Neuronal stem cell (in vitro differentiated cells): ENCODE data around the gene LCLAT1.
"Not testable (repeated sequence)": the region's sequence is repeated elsewhere in the genome, so short reads cannot be mapped to it uniquely, and the experiment has no call there.

Experiments
- DNase-seq: peaks from one replicate; pipeline ENCODE4 v3.0.0-alpha.2; 2013; ENCODE audit warnings: low spot score
- H2AFZ ChIP-seq: one replicate; pipeline ENCODE4 v1.6.1; 2013; ENCODE audit warnings: mild to moderate bottlenecking, low read length, inconsistent platforms
- H2AK5ac ChIP-seq: 2 replicates; pipeline ENCODE4 v1.6.1; 2013; ENCODE audit warnings: low read depth, mild to moderate bottlenecking, inconsistent platforms, low read length, moderate library complexity, mixed read lengths
- H2BK120ac ChIP-seq: 2 replicates; pipeline ENCODE4 v1.6.1; 2013; ENCODE audit warnings: low read depth, mild to moderate bottlenecking, inconsistent platforms, low read length, moderate library complexity, mixed read lengths
- H2BK12ac ChIP-seq: one replicate; pipeline ENCODE4 v1.6.1; 2013; ENCODE audit warnings: low read length, inconsistent platforms
- H2BK15ac ChIP-seq: 2 replicates; pipeline ENCODE4 v1.6.1; 2013; ENCODE audit warnings: mild to moderate bottlenecking, low read length, inconsistent platforms, mixed read lengths
- H2BK5ac ChIP-seq: one replicate; pipeline ENCODE4 v1.6.1; 2013; ENCODE audit warnings: inconsistent platforms, mild to moderate bottlenecking, low read length, moderate library complexity
- H3K14ac ChIP-seq: one replicate; pipeline ENCODE4 v1.6.1; 2013; ENCODE audit warnings: low read length, inconsistent platforms
- H3K18ac ChIP-seq: 2 replicates; pipeline ENCODE4 v1.6.1; 2013; ENCODE audit warnings: low read length, inconsistent platforms
- H3K23ac ChIP-seq: 2 replicates; pipeline ENCODE4 v1.6.1; 2013; ENCODE audit warnings: low read depth, mild to moderate bottlenecking, mixed read lengths, low read length, inconsistent platforms; ENCODE audit not compliant: poor library complexity
- H3K27ac ChIP-seq: replicated peaks from 3 replicates; pipeline ENCODE4 v1.5.1; 2013; ENCODE audit warnings: low read length, inconsistent platforms
- H3K27me3 ChIP-seq, 3 experiments: 2 replicates each; pipeline ENCODE4 v1.6.1; 2013; ENCODE audit warnings: low read length in 3 of 3, mild to moderate bottlenecking in 2 of 3, inconsistent platforms in 1 of 3, low read depth in 1 of 3, mixed read lengths in 1 of 3, moderate library complexity in 1 of 3; ENCODE audit not compliant: control insufficient read depth in 3 of 3, insufficient read depth in 3 of 3
- H3K36me3 ChIP-seq, 2 donors: replicated peaks in 1 of 2; 2 replicates each; pipeline ENCODE4 v1.6.1; 2013; ENCODE audit warnings: low read length in 2 of 2; ENCODE audit not compliant: control insufficient read depth in 2 of 2, insufficient read depth in 2 of 2
- H3K4ac ChIP-seq: 2 replicates; pipeline ENCODE4 v1.6.1; 2013; ENCODE audit warnings: inconsistent platforms, mild to moderate bottlenecking, low read length, moderate library complexity
- H3K4me1 ChIP-seq, 2 donors: 1 replicate in 1 of 2; 2 replicates in 1 of 2; pipeline ENCODE4 v1.6.1; 2013; ENCODE audit warnings: low read length in 2 of 2, low read depth in 1 of 2; ENCODE audit not compliant: control insufficient read depth in 2 of 2, insufficient read depth in 1 of 2
- H3K4me2 ChIP-seq: one replicate; pipeline ENCODE4 v1.6.1; 2013; ENCODE audit warnings: mild to moderate bottlenecking, low read length, inconsistent platforms; ENCODE audit not compliant: insufficient read depth, poor library complexity, severe bottlenecking
- H3K4me3 ChIP-seq, 2 donors: 2 replicates each; pipeline ENCODE4 v1.5.1; 2013; ENCODE audit warnings: low read length in 2 of 2, mild to moderate bottlenecking in 2 of 2, inconsistent platforms in 1 of 2, moderate library complexity in 1 of 2
- H3K79me1 ChIP-seq: one replicate; pipeline ENCODE4 v1.6.1; 2013; ENCODE audit warnings: low read depth, mild to moderate bottlenecking, inconsistent platforms, low read length, moderate library complexity
- H3K9ac ChIP-seq: one replicate; pipeline ENCODE4 v1.6.1; 2013; ENCODE audit warnings: mild to moderate bottlenecking, low read depth, low read length, inconsistent platforms; ENCODE audit not compliant: poor library complexity
- H3K9me3 ChIP-seq, 2 donors: replicated peaks in 1 of 2; 2 replicates each; pipeline versions ENCODE3 to v1.6.1; 2013; ENCODE audit warnings: low read length in 2 of 2, mild to moderate bottlenecking in 2 of 2, inconsistent platforms in 1 of 2, low read depth in 1 of 2, mixed read lengths in 1 of 2, moderate library complexity in 1 of 2; ENCODE audit not compliant: control insufficient read depth in 2 of 2, insufficient read depth in 1 of 2
- H4K8ac ChIP-seq: one replicate; pipeline ENCODE4 v1.6.1; 2013; ENCODE audit warnings: low read depth, mild to moderate bottlenecking, inconsistent platforms, low read length, moderate library complexity
- H4K91ac ChIP-seq: one replicate; pipeline ENCODE4 v1.6.1; 2013; ENCODE audit warnings: low read length, low read depth, mild to moderate bottlenecking, inconsistent platforms; ENCODE audit not compliant: poor library complexity
- WGBS, 2 donors: extraction: QIAGEN DNeasy Blood & Tissue Kit; methylation state at CpG; one replicate each; pipeline ENCODE4 v1.1.7; 2013; ENCODE audit warnings: missing lambda C conversion rate in 2 of 2, mixed read lengths in 1 of 2; ENCODE audit not compliant: insufficient read length in 2 of 2, insufficient replicate concordance in 1 of 2; ENCODE audit errors: extremely low coverage in 2 of 2; 5-methylcytosine and 5-hydroxymethylcytosine counted together

LCLAT1 gene

GRCh38 chr2:30503695-30504052, 56.6 kb downstream of the LCLAT1 start:
- Histone ChIP-seq H3K4me1 (no peaks in the 10 kb centered on the region), H3K27ac (no peak overlapping the region), H2BK120ac (no peak overlapping the region), H3K14ac (no peak overlapping the region), H3K9ac (no peak overlapping the region), H3K79me1 (peaks cover 2% of the 10 kb centered on the region), H2AK5ac (no peak overlapping the region), H3K4ac (no peak overlapping the region), H3K4me3 (no peak overlapping the region), H3K36me3 (no peaks in the 10 kb centered on the region), H3K4me2 (no peak overlapping the region), H2BK12ac (no peak overlapping the region), H4K8ac (no peak overlapping the region), H4K91ac (no peak overlapping the region), H2BK15ac (no peak overlapping the region), H2BK5ac (no peak overlapping the region), H2AFZ (no peak overlapping the region), H3K18ac (no peak overlapping the region), H3K9me3 (peaks cover 0 to 32% of the 10 kb centered on the region in 2 donors), H3K23ac (no peak overlapping the region), H3K27me3 (no peaks in the 10 kb centered on the region)
- no CpG with 5 or more reads among the region's 3 CpGs for WGBS, 2 donors
- DNase-seq = no peak

- H3K4me1 ChIP-seq = no peaks in the 10 kb centered on the region
- DNase-seq = no peak
- no peak overlapping the region for H2BK15ac ChIP-seq
- no peak overlapping the region for H2AFZ ChIP-seq
- peaks cover 2% of the 10 kb centered on the region for H3K79me1 ChIP-seq
- no peak overlapping the region for H4K8ac ChIP-seq
- H3K18ac ChIP-seq = no peak overlapping the region
- no peak overlapping the region for H2BK120ac ChIP-seq
- no peak overlapping the region for H3K4ac ChIP-seq
- H3K14ac ChIP-seq = no peak overlapping the region
- H3K9me3 ChIP-seq = peaks cover 0 to 25% of the 10 kb centered on the region in 2 donors
- H3K23ac ChIP-seq = no peak overlapping the region
- no peak overlapping the region for H2AK5ac ChIP-seq
- no peak overlapping the region for H2BK12ac ChIP-seq
- no peak overlapping the region for H3K4me3 ChIP-seq
- no CpG with 5 or more reads among the region's 1 CpG for WGBS, 2 donors
- H4K91ac ChIP-seq = no peak overlapping the region
- H3K4me2 ChIP-seq = no peak overlapping the region
- H3K36me3 ChIP-seq = no peaks in the 10 kb centered on the region
- H3K27ac ChIP-seq = no peak overlapping the region
- H2BK5ac ChIP-seq = no peak overlapping the region
- no peaks in the 10 kb centered on the region for H3K27me3 ChIP-seq
- H3K9ac ChIP-seq = no peak overlapping the region
These were observed 57.7 kb downstream of the LCLAT1 start for GRCh38 chr2:30504731-30505130.

- no peak overlapping the region for H4K8ac ChIP-seq
- H2BK12ac ChIP-seq = no peak overlapping the region
- no peak overlapping the region for H3K4me3 ChIP-seq
- DNase-seq = no peak
- H2AFZ ChIP-seq = no peak overlapping the region
- no peaks in the 10 kb centered on the region for H3K4me1 ChIP-seq
- H3K9ac ChIP-seq = no peak overlapping the region
- no peak overlapping the region for H2BK5ac ChIP-seq
- H3K4ac ChIP-seq = no peak overlapping the region
- H3K27ac ChIP-seq = no peak overlapping the region
- H3K18ac ChIP-seq = no peak overlapping the region
- H3K4me2 ChIP-seq = no peak overlapping the region
- H3K14ac ChIP-seq = no peak overlapping the region
- H3K23ac ChIP-seq = no peak overlapping the region
- peaks cover 2% of the 10 kb centered on the region for H3K79me1 ChIP-seq
- H3K27me3 ChIP-seq = no peaks in the 10 kb centered on the region
- H2BK15ac ChIP-seq = no peak overlapping the region
- H4K91ac ChIP-seq = no peak overlapping the region
- H3K36me3 ChIP-seq = no peaks in the 10 kb centered on the region
- no CpG with 5 or more reads among the region's 3 CpGs for WGBS, 2 donors
- H3K9me3 ChIP-seq = peaks cover 0 to 18% of the 10 kb centered on the region in 2 donors
- H2AK5ac ChIP-seq = no peak overlapping the region
- H2BK120ac ChIP-seq = no peak overlapping the region
These were observed 58.6 kb downstream of the LCLAT1 start for GRCh38 chr2:30505500-30506180.

GRCh38 chr2:30507460-30507859, 60.4 kb downstream of the LCLAT1 start:
- H3K14ac ChIP-seq, H2AK5ac ChIP-seq, H2AFZ ChIP-seq, H3K27me3 ChIP-seq, H3K23ac ChIP-seq, H2BK120ac ChIP-seq, H3K9me3 ChIP-seq, H2BK12ac ChIP-seq, DNase-seq, H3K9ac ChIP-seq, H4K8ac ChIP-seq, H3K4me2 ChIP-seq, H3K79me1 ChIP-seq, H3K4me1 ChIP-seq, H2BK15ac ChIP-seq, H4K91ac ChIP-seq, H2BK5ac ChIP-seq, H3K4ac ChIP-seq, H3K18ac ChIP-seq, H3K4me3 ChIP-seq, H3K27ac ChIP-seq, H3K36me3 ChIP-seq: not testable (repeated sequence)
- WGBS, 2 donors = no CpG with 5 or more reads among the region's 1 CpG
